LNCaP clone FGC (cell line): ENCODE measurements around the gene UBE3B.

Experiments
- DNase-seq: peaks from one replicate; pipeline ENCODE4 v3.0.0-alpha.2; 2011; ENCODE audit warnings: low read depth
- H3K4me3 ChIP-seq: 2 replicates; pipeline ENCODE4 v1.5.1; 2011; ENCODE audit warnings: mild to moderate bottlenecking, low read depth, low read length, control low read depth
- CTCF ChIP-seq: IDR thresholded peaks from 2 replicates; pipeline ENCODE4 v1.5.1; 2012; ENCODE audit warnings: mild to moderate bottlenecking; ENCODE audit not compliant: control insufficient read depth, insufficient read depth; ENCODE audit errors: extremely low read depth

Gene UBE3B

DNA sequence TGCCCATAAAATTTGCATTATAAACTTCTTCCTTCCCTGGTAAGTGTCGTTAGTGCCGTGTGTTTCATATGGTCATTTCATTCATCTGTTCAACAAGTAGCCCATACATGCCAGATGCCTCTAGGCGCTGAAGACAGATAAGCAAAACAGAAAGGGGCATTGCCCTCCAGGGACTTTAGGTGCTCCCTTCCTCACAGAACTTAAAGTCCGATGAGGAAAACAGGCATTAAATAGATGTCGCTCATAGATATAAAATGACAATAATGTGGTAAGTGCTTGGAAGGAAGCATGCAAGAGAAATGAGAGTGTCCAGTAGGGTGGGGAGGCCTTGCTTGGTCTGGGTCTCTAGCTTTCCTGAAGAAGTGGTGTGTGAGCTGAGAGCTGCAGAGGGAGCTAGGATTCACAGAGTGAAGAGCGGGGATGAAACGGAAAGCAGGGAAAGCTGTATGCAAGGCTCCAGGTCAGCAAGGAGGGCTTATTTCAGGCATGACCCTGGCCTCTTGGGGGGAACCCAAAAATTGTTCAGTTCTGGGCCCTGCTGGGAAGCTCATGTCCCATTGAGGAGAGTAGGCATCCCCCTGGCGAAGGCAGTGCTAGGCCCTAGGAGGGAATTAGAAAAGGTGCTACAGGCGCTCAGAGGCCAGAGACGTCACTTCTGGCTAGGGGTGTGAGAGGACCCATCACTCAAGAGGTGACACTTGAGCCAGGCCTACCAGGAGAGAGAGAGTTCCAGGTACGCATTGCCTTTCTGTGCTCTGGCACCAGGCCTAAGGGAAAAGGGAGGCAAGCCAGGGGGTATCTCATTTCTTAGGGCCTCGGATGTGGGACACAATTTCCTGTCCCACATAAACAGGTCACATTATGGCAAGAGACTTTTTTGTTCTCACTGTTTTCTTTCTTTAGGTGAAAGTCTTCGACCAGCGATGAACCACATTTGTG is 11.9 kb downstream of the UBE3B start:
- DNase-seq, result no peak
- no peak overlapping the region for H3K4me3 ChIP-seq
- TF ChIP-seq CTCF, result no peak

- TF ChIP-seq CTCF, result no peak
- H3K4me3 ChIP-seq, result no peak overlapping the region
- no peak for DNase-seq
Measured at GRCh38 chr12:109489955-109490565, 12.6 kb downstream of the UBE3B start.

DNA sequence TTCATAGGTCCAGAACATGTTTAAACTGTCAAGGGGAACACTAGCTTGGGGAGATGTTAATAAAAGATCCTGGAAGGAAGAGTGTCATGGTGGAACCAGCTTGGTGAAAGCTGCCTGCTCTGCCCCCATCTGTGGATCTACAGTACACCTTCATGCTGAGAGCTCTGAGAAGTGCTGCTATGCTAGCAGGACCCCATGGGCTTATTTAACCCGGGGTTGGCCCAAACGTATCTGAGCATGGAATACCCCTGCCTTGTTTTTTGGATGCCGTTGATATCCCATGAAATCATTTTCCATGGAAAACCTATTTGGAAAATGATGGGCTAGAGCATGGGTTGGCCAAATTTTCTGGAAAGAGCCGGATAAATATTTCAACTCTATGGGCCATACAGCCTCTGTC is 14.2 kb downstream of the UBE3B start:
- no peak overlapping the region for H3K4me3 ChIP-seq
- no peak for DNase-seq
- TF ChIP-seq CTCF, result no peak

- TF ChIP-seq CTCF, result no peak
- no peak for DNase-seq
- H3K4me3 ChIP-seq, result no peak overlapping the region
Measured at GRCh38 chr12:109492371-109492770, 14.9 kb downstream of the UBE3B start.

- DNase-seq, result no peak
- H3K4me3 ChIP-seq, result no peak overlapping the region
- TF ChIP-seq CTCF, result no peak
Measured at GRCh38 chr12:109493090-109493489, 15.7 kb downstream of the UBE3B start.

DNA sequence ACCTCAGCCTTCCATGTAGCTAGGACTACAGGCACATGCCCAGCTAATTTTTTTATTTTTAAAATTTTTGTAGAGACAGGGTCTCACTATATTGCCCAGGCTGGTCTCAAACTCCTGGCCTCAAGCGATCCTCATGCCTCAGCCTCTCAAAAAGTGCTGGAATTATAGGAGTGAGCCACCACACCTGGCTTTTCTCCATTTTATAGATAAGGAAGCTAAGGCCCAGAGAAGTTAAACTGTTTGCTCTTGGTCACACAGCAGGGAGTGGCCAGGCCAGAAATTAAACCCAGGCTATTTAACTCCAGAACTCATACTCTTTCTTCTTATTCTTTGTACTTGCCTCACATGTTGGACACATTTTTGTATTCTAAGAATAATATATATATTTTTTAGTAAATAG is 16.5 kb downstream of the UBE3B start:
- no peak for DNase-seq
- TF ChIP-seq CTCF, result no peak
- H3K4me3 ChIP-seq, result no peak overlapping the region

DNA sequence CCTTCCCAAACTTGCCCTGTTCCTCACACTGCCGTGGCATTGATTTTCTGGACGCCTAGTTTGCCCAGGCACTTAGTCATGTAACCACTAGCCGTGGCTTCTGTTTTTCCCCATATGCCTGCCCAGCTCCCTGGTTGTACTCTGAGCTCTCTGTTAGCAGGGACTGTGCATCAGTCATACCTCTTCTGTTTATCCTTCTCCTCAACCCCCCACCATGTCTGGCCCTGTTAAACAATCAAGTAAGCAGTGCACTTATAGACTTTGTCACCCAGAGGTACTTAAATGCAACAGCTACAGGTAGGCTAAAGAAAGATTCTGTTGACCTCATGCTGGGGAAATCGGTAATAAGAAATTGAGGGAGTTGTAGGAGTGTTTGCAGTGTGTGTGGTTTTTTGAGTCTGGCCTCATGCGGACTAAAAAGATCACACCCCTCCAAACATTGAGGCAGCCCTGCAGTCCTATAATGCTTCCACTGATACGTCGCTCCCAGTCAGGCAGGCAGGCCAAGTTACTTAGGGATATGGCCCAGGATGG is 17.0 kb downstream of the UBE3B start:
- no peak overlapping the region for H3K4me3 ChIP-seq
- no peak for DNase-seq
- TF ChIP-seq CTCF, result no peak
